Neural progenitor cell (in vitro differentiated cells): ENCODE measurements around the gene MYOM3. TPM values are rescaled to one million over a fixed set of nuclear protein-coding genes. Genes with fewer than 3 reads are reported as not detected.

Experiments used
- DNase-seq: peaks from one replicate; pipeline ENCODE4 v3.0.0-alpha.2; 2016; ENCODE audit warnings: low spot score
- H2AFZ ChIP-seq: fragments of 200-600 bp; sonication (generic); replicated peaks from 2 replicates; pipeline ENCODE4 v1.6.1; 2016; ENCODE audit warnings: antibody characterized with exemption
- H3F3A ChIP-seq: fragments of 200-600 bp; sonication (generic); 2 replicates; pipeline ENCODE4 v1.6.1; 2016; ENCODE audit warnings: antibody characterized with exemption, low read depth
- H3K27ac ChIP-seq: fragments of 200-600 bp; sonication (generic); 2 replicates; pipeline ENCODE4 v1.5.1; 2016; ENCODE audit warnings: mild to moderate bottlenecking
- H3K27me3 ChIP-seq: fragments of 200-600 bp; sonication (generic); 2 replicates; pipeline ENCODE4 v1.6.1; 2016; ENCODE audit warnings: mild to moderate bottlenecking, moderate library complexity
- H3K36me3 ChIP-seq: fragments of 200-600 bp; sonication (generic); 2 replicates; pipeline ENCODE4 v1.5.1; 2016
- H3K4me1 ChIP-seq: fragments of 200-600 bp; sonication (generic); 2 replicates; pipeline ENCODE4 v1.6.1; 2016; ENCODE audit warnings: mixed run types
- H3K4me2 ChIP-seq: fragments of 200-600 bp; sonication (generic); 2 replicates; pipeline ENCODE4 v1.6.1; 2016
- H3K4me3 ChIP-seq: fragments of 200-600 bp; sonication (generic); 2 replicates; pipeline ENCODE4 v1.5.1; 2016
- H3K79me2 ChIP-seq: fragments of 200-600 bp; sonication (generic); 2 replicates; pipeline ENCODE4 v1.6.1; 2016; ENCODE audit warnings: low read depth
- H3K9ac ChIP-seq: fragments of 200-600 bp; sonication (generic); 2 replicates; pipeline ENCODE4 v1.6.1; 2016
- H3K9me3 ChIP-seq: fragments of 200-600 bp; sonication (generic); 2 replicates; pipeline ENCODE4 v1.5.1; 2016; ENCODE audit warnings: low read depth
- H4K20me1 ChIP-seq: fragments of 200-600 bp; sonication (generic); 2 replicates; pipeline ENCODE4 v1.6.1; 2016; ENCODE audit warnings: low read depth
- H3K27ac Mint-ChIP-seq: 3 replicates; pipeline ENCODE4 v1.8.0; 2021; ENCODE audit warnings: mixed read lengths
- H3K27me3 Mint-ChIP-seq: 2 replicates; pipeline ENCODE4 v1.8.0; 2022; ENCODE audit warnings: low read depth, mild to moderate bottlenecking, inconsistent platforms, moderate library complexity, mixed read lengths; ENCODE audit not compliant: insufficient read depth
- H3K36me3 Mint-ChIP-seq: 3 replicates; pipeline ENCODE4 v1.8.0; 2021; ENCODE audit warnings: mixed read lengths
- H3K4me1 Mint-ChIP-seq: 3 replicates; pipeline ENCODE4 v1.8.0; 2021; ENCODE audit warnings: mixed read lengths
- H3K4me3 Mint-ChIP-seq: 3 replicates; pipeline ENCODE4 v1.8.0; 2021; ENCODE audit warnings: mild to moderate bottlenecking, moderate library complexity, mixed read lengths
- H3K9me3 Mint-ChIP-seq: 3 replicates; pipeline ENCODE4 v1.8.0; 2020; ENCODE audit warnings: mixed read lengths
- EZH2 ChIP-seq: fragments of 200-600 bp; sonication (generic); IDR thresholded peaks from 2 replicates; pipeline ENCODE4 v1.6.1; 2017; ENCODE audit warnings: antibody characterized with exemption, mild to moderate bottlenecking, moderate library complexity
- EZH2phosphoT487 ChIP-seq: fragments of 200-600 bp; sonication (generic); IDR thresholded peaks from 2 replicates; pipeline ENCODE4 v1.6.1; 2017; ENCODE audit warnings: antibody characterized with exemption
- total RNA-seq: library from RNA; depleted of rRNA; stranded (reverse); fragments of >200 nt; gene quantifications from 2 replicates; pipeline ENCODE4 v1.2.3, GENCODE V29; 2015; ENCODE audit warnings: low replicate concordance
- TF ChIP-seq, protein P1 (sequence below): fragments of 200-600 bp; sonication (generic); IDR thresholded peaks from 2 replicates; pipeline ENCODE4 v1.5.1; 2017; ENCODE audit warnings: antibody characterized with exemption, mild to moderate bottlenecking

The MYOM3 gene
- total RNA-seq, 1 donor from 2014 or later: not detected

DNA sequence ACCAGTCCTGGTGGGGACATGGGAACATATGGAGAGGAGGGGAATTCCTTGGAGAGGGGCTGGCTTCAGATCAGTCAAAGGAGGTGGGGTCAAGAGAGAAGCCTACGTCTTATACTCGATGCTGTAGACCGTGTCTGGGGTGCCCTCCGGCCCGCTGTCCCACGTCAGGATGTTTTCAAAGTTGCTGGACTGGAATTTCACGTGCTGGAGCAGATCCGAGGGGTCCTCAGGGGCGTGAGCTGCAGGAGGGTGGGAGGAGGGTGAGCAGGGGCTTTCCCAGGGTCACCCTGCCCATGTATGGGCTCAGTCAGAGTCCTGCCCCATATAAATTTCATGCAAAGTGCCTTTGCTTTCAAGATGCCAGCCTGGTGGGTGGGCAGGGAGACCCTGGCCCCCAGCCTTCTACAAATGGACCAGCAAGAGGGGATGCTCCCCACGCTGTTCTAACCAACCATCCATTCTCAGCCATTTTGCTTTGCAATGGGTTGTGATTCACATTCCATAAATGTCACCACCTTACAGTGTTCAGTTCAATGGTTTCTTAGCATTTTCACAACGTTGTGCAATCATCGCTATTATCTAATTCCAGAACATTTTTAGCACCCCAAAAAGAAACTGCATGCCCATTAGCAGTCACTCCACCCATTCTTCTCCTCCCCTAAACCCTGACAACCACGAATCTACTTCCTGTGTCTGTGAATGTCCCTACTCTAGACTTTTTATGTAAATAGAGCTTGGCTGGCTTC, 26.7 kb upstream of the MYOM3 start:
- Mint-ChIP-seq H3K4me3 (no peak overlapping the region), H3K27ac (peak overlapping the region; percentile 29), H3K9me3 (no peaks in the 10 kb centered on the region), H3K36me3 (no peaks in the 10 kb centered on the region), H3K27me3 (peaks cover 18% of the 10 kb centered on the region), H3K4me1 (peaks cover 14% of the 10 kb centered on the region)
- H3K27ac ChIP-seq: no peak overlapping the region
- H3K36me3 ChIP-seq: no peaks in the 10 kb centered on the region
- H3K4me1 ChIP-seq: no peaks in the 10 kb centered on the region
- no peaks in the 10 kb centered on the region for H3K9me3 ChIP-seq
- H4K20me1 ChIP-seq: no peaks in the 10 kb centered on the region
- no peak overlapping the region for H3K4me3 ChIP-seq
- no peak overlapping the region for H3K4me2 ChIP-seq
- no peaks in the 10 kb centered on the region for H3K27me3 ChIP-seq
- no peak overlapping the region for H3K9ac ChIP-seq
- no peaks in the 10 kb centered on the region for H3K79me2 ChIP-seq
- TF ChIP-seq EZH2: no peak
- TF ChIP-seq, protein P1, sequence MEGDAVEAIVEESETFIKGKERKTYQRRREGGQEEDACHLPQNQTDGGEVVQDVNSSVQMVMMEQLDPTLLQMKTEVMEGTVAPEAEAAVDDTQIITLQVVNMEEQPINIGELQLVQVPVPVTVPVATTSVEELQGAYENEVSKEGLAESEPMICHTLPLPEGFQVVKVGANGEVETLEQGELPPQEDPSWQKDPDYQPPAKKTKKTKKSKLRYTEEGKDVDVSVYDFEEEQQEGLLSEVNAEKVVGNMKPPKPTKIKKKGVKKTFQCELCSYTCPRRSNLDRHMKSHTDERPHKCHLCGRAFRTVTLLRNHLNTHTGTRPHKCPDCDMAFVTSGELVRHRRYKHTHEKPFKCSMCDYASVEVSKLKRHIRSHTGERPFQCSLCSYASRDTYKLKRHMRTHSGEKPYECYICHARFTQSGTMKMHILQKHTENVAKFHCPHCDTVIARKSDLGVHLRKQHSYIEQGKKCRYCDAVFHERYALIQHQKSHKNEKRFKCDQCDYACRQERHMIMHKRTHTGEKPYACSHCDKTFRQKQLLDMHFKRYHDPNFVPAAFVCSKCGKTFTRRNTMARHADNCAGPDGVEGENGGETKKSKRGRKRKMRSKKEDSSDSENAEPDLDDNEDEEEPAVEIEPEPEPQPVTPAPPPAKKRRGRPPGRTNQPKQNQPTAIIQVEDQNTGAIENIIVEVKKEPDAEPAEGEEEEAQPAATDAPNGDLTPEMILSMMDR: no peak
- no peak for TF ChIP-seq EZH2phosphoT487
- DNase-seq: no peak
- no peak overlapping the region for H2AFZ ChIP-seq
- no peaks in the 10 kb centered on the region for H3F3A ChIP-seq

DNA sequence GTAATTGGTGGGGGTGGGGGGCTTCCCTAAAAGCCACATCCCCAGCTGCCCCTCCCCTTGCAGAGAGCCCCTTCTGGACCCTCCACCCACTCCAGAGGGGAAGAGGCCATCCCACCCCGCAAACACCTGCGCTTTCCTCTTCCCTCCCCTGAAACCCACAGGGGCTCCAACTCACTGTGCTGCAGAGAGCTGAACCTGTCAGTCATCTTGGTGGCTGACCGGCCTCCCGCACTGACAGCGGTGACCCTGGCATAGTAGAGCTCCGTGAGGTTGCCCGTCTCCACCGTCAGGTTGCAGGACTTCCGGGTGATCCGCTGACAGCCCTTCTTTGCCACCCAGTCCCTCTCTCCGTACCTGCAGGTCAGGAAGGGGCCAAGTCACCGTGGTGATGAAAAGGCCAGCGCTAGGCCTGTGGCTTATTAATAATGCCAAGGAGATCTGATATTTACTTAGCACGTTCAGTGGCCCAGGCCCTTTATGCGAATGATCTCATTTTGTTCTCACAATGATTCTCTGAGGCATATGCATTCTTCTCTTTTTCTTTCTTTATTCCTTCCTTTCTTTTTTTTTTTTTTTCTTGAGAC, 25.1 kb upstream of the MYOM3 start:
- H4K20me1 ChIP-seq: no peaks in the 10 kb centered on the region
- Mint-ChIP-seq H3K9me3 (peaks cover 2% of the 10 kb centered on the region), H3K27me3 (peaks cover 16% of the 10 kb centered on the region), H3K4me3 (no peak overlapping the region), H3K4me1 (peaks cover 14% of the 10 kb centered on the region), H3K27ac (peak overlapping the region; percentile 52), H3K36me3 (no peaks in the 10 kb centered on the region)
- H3F3A ChIP-seq: no peaks in the 10 kb centered on the region
- DNase-seq: no peak
- H3K27ac ChIP-seq: no peak overlapping the region
- H3K9me3 ChIP-seq: no peaks in the 10 kb centered on the region
- H3K4me2 ChIP-seq: no peak overlapping the region
- no peak overlapping the region for H3K9ac ChIP-seq
- no peaks in the 10 kb centered on the region for H3K36me3 ChIP-seq
- H2AFZ ChIP-seq: no peak overlapping the region
- no peaks in the 10 kb centered on the region for H3K79me2 ChIP-seq
- H3K27me3 ChIP-seq: no peaks in the 10 kb centered on the region
- H3K4me1 ChIP-seq: no peaks in the 10 kb centered on the region
- TF ChIP-seq, protein P1: no peak
- no peak for TF ChIP-seq EZH2
- no peak for TF ChIP-seq EZH2phosphoT487
- no peak overlapping the region for H3K4me3 ChIP-seq

DNA sequence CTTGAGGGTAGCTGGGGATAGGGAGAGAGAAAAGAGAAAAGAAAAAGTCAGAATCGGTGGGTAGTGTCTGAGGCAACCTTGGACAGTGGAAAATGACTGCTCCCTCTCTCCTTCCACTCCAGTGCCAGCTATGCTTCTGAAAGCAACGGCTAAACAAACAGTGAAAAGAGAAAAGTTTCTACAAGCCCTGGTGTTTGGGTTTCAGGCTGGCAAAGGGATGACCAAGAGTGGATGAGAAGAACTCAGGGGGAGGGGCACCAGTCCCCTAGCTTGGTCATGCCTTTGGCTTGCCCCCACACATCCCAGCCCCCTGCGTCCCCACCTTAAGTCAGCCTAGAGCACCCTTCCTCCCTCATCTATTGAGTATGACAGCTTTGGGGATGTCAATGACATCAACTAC, 22.4 kb upstream of the MYOM3 start:
- no peak for TF ChIP-seq EZH2
- TF ChIP-seq, protein P1: no peak
- TF ChIP-seq EZH2phosphoT487: no peak
- no peak for DNase-seq
- H3K4me2 ChIP-seq: no peak overlapping the region
- Mint-ChIP-seq H3K36me3 (no peaks in the 10 kb centered on the region), H3K9me3 (peaks cover 2% of the 10 kb centered on the region), H3K27me3 (peaks cover 11% of the 10 kb centered on the region), H3K4me1 (peaks cover 14% of the 10 kb centered on the region), H3K4me3 (no peak overlapping the region), H3K27ac (no peak overlapping the region)
- peak overlapping the region; percentile 14 for H2AFZ ChIP-seq
- H4K20me1 ChIP-seq: no peaks in the 10 kb centered on the region
- H3K4me1 ChIP-seq: no peaks in the 10 kb centered on the region
- H3K9ac ChIP-seq: no peak overlapping the region
- no peak overlapping the region for H3K4me3 ChIP-seq
- H3K79me2 ChIP-seq: no peaks in the 10 kb centered on the region
- H3K27ac ChIP-seq: no peak overlapping the region
- H3K27me3 ChIP-seq: no peaks in the 10 kb centered on the region
- no peaks in the 10 kb centered on the region for H3F3A ChIP-seq
- no peaks in the 10 kb centered on the region for H3K9me3 ChIP-seq
- H3K36me3 ChIP-seq: no peaks in the 10 kb centered on the region
